GM23248 (cell line): Measurements from ENCODE around the gene SPATA24.

Source experiments
- EZH2 ChIP-seq: fragments of 200-600 bp; sonication (generic); IDR thresholded peaks from 2 replicates; pipeline ENCODE4 v1.6.1; 2018; ENCODE audit warnings: antibody characterized with exemption, mild to moderate bottlenecking; ENCODE audit not compliant: insufficient read depth, poor library complexity, severe bottlenecking
- EZH2phosphoT487 ChIP-seq: fragments of 200-600 bp; sonication (generic); IDR thresholded peaks from 2 replicates; pipeline ENCODE4 v1.6.1; 2018; ENCODE audit warnings: antibody characterized with exemption, moderate library complexity, mild to moderate bottlenecking, low read depth; ENCODE audit not compliant: insufficient read depth

DNA sequence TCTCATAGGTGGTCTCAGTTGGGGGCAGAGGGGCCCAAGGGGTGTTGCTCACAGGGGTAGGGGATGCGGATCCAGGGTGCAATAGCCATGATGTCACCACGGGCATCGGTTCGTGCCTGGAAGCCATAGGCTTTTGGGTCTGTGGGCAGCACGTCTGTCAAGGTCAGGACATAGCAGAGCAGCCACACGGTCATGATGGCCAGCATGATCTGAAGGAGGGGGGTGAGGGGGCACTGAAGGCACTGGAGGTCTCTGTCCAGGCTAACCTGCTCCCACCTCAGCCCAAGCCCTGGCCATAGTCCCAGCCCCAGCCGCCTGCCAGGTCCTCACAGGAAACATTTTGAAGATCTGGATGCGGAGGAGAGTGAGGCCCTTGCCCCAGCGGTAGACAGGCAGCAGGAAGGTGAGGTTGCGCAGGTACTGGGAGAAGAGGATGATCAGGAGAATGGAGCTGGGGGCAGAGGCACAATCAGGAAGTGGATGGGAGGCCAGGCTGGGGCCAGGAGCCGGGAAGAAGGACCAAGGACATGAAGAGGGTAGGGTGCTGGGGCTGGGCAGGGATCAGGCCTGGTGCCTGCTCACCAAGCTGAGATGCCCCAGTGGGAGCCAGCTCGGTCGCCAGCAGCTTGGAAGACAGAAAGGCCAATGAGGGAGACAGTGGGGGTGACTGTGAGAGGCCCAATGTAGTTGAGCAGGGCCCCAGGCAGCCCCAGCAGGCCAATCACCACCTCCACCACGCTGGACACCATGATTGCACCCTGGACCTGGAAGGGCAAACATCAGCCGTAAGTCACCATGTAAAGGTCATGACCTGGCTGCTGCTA, 24.1 kb downstream of the SPATA24 start:
- no peak for TF ChIP-seq EZH2phosphoT487
- no peak for TF ChIP-seq EZH2
